GM18870 (cell line): ENCODE measurements around the gene ADIPOR2.

Source experiments
- ATAC-seq: cut with Tn5 transposase; IDR thresholded peaks from one replicate; pipeline ENCODE4 v1.9.1; 2021; ENCODE audit warnings: moderate library complexity; ENCODE audit not compliant: unreplicated experiment

Gene ADIPOR2

GRCh38 chr12:1797991-1798640 is 107.2 kb downstream of the ADIPOR2 start:
- no peak for ATAC-seq

GRCh38 chr12:1798641-1799020 is 107.8 kb downstream of the ADIPOR2 start:
- no peak for ATAC-seq

- ATAC-seq, result no peak
These were observed 108.4 kb downstream of the ADIPOR2 start for GRCh38 chr12:1799051-1799881.

- no peak for ATAC-seq
These were observed 109.1 kb downstream of the ADIPOR2 start for GRCh38 chr12:1799882-1800400.

GRCh38 chr12:1800401-1801302 is 109.8 kb downstream of the ADIPOR2 start:
- no peak for ATAC-seq

GRCh38 chr12:1801303-1801975 is 110.6 kb downstream of the ADIPOR2 start:
- no peak for ATAC-seq

- ATAC-seq, result no peak
These were observed 112.9 kb downstream of the ADIPOR2 start for GRCh38 chr12:1803736-1804135.

- peak; percentile 76 for ATAC-seq
These were observed 113.9 kb downstream of the ADIPOR2 start for GRCh38 chr12:1804545-1805332.

GRCh38 chr12:1805441-1806081 is 114.7 kb downstream of the ADIPOR2 start:
- no peak for ATAC-seq

GRCh38 chr12:1806301-1807086 is 115.6 kb downstream of the ADIPOR2 start:
- ATAC-seq, result no peak

GRCh38 chr12:1807087-1807860 is 116.4 kb downstream of the ADIPOR2 start:
- ATAC-seq, result no peak

- no peak for ATAC-seq
These were observed 117.3 kb downstream of the ADIPOR2 start for GRCh38 chr12:1808036-1808797.

- ATAC-seq, result no peak
These were observed 118.1 kb downstream of the ADIPOR2 start for GRCh38 chr12:1808798-1809480.

GRCh38 chr12:1809591-1810190 is 118.8 kb downstream of the ADIPOR2 start:
- no peak for ATAC-seq

- no peak for ATAC-seq
These were observed 119.5 kb downstream of the ADIPOR2 start for GRCh38 chr12:1810201-1810930.
